Measurements from ENCODE around the gene CNKSR3. TPM values are rescaled to one million over a fixed set of nuclear protein-coding genes. Genes with fewer than 3 reads are reported as not detected.

CNKSR3 gene
- total and polyA plus RNA-seq, 2 of the 8 experiments (the other 6 are each of a cell fraction or from before 2014, with no cell fraction given) = 1.2 to 6.2 TPM

DNA sequence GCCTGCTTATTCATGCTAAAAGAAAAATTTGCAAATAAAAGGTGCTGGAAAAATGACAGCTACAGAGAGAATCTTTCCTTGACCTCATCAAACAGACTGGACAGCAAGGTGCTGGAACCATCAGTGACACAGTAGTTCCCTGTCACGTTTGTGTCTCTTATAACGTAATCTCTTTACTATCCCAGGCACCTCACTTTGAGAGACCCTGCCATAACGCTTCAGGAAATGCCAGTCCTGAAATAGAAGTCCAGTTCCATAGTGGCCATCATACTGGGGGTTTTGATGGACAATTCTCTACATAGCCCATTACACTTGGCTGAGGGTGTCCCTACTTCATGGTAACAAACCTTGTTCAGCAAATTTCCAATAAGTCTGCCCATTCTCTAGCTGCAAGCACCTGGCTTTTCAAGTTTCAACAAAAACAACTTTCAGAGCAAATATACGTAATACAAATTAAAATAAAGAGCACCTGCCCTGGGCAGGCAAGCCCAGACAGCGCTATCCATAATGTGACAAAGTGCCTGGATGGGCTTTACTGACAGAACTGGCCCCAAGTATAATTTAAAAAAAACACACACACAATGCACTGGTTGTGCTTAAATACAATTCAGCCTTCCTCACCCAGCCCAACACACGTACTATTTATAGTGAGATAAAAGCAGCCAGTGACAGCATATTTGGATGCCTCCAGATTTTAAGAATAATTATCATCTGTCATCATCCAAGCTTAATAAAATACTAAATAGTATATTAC lies 38.7 kb downstream of the CNKSR3 start:
- Histone ChIP-seq H4K91ac (replicated peaks; ENCODE audit: insufficient read length, low read length) (no peak overlapping the region), H2BK20ac (ENCODE audit: low read length) (no peak overlapping the region), H3K36me3 (ENCODE audit: control insufficient read depth in 2 of 4, insufficient read depth in 4 of 4, low read length in 3 of 4) (no peaks in the 10 kb centered on the region; a peak in 1 of 8 replicates), H4K20me1 (replicated peaks in 1 of 2; ENCODE audit: control insufficient read depth in 1 of 2, insufficient read depth in 2 of 2, low read length in 2 of 2) (no peaks in the 10 kb centered on the region), H2AK5ac (ENCODE audit: low read depth, low read length) (no peak overlapping the region), H3K56ac (replicated peaks; ENCODE audit: insufficient read length, low read depth, low read length) (no peak overlapping the region), H3K79me2 (ENCODE audit: control insufficient read depth in 1 of 2, insufficient read depth in 2 of 2, low read length in 2 of 2) (no peaks in the 10 kb centered on the region), H3K27me3 (replicated peaks in 1 of 4; ENCODE audit: control insufficient read depth in 3 of 4, extremely low read depth in 1 of 4, insufficient read depth in 3 of 4, low read length in 3 of 4) (no peaks in the 10 kb centered on the region), H3K14ac (ENCODE audit: insufficient read length) (no peak overlapping the region), H2BK15ac (ENCODE audit: low read length) (no peak overlapping the region), H2BK5ac (ENCODE audit: low read depth, low read length) (no peak overlapping the region), H3K18ac (ENCODE audit: extremely low read depth, low read length) (no peak overlapping the region), H3K4me3 (ENCODE audit: extremely low read depth in 1 of 4, insufficient read depth in 2 of 4, low read depth in 3 of 4, low read length in 4 of 4) (no peak overlapping the region), H4K8ac (ENCODE audit: extremely low read depth, insufficient read depth, low read length) (no peak overlapping the region), H3K23me2 (ENCODE audit: low read depth, low read length) (no peaks in the 10 kb centered on the region; the same call in 1 of the 2 replicates), H2BK120ac (replicated peaks; ENCODE audit: low read depth, low read length) (no peak overlapping the region), H3K79me1 (ENCODE audit: low read depth, low read length) (0 out of 2 replicates have a peak, but pooled peaks cover 2% of the 10 kb centered on the region), H3K23ac (ENCODE audit: insufficient read length) (no peak overlapping the region), H3K27ac (ENCODE audit: low read depth, low read length) (no peak overlapping the region), H3K4me1 (replicated peaks in 1 of 4; ENCODE audit: control insufficient read depth in 3 of 4, insufficient read depth in 4 of 4, low read length in 3 of 4) (peaks cover 0 to 3% (median 0%) of the 10 kb centered on the region in 4 experiments; a peak in 2 of 7 replicates), H2BK12ac (ENCODE audit: low read depth, low read length) (no peak overlapping the region), H4K5ac (ENCODE audit: insufficient read length, low read depth, low read length) (no peak overlapping the region), H3K9ac (replicated peaks in 1 of 4; ENCODE audit: extremely low read depth in 1 of 4, low read depth in 3 of 4, low read length in 3 of 4) (no peak overlapping the region), H2AFZ (ENCODE audit: low read length) (no peak overlapping the region), H3K4me2 (ENCODE audit: insufficient read depth in 1 of 2, low read depth in 2 of 2, low read length in 2 of 2) (no peak overlapping the region), H3K9me3 (ENCODE audit: insufficient read depth in 2 of 2, low read depth in 1 of 2, low read length in 1 of 2) (peaks cover 0 to 7% of the 10 kb centered on the region in 2 experiments; a peak in 3 of 4 replicates), H3K4ac (replicated peaks; ENCODE audit: insufficient read length, low read depth, low read length) (no peak overlapping the region)
- TF ChIP-seq TBP (IDR thresholded peaks at IDR 0.05; ENCODE audit: low read depth, low read length) = no peak
- TF ChIP-seq KDM1A (IDR thresholded peaks at IDR 0.05; ENCODE audit: borderline replicate concordance, low read length) = no peak
- TF ChIP-seq JUN (IDR thresholded peaks at IDR 0.05; ENCODE audit: low read depth, low read length) = no peak
- no peak for TF ChIP-seq SRF (IDR thresholded peaks at IDR 0.05; ENCODE audit: low read depth, low read length)
- no peak for TF ChIP-seq KDM4A (IDR thresholded peaks at IDR 0.05; ENCODE audit: low read depth, low read length, severe bottlenecking)
- TF ChIP-seq BACH1 (IDR thresholded peaks at IDR 0.05; ENCODE audit: low read length) = no peak
- ChIA-PET POLR2A (ENCODE audit: partially characterized antibody) (interaction anchor here (0.6 kb wide), 1 partner anchor 59 kb away, joined by 3 read pairs; no protein-coding TSS in a partner anchor), CTCF (ENCODE audit: partially characterized antibody) (interaction anchor here (0.7 to 1.0 kb wide), 3 partner anchors 312 to 1057 kb away, joined by 3 read pairs; no protein-coding TSS in a partner anchor)
- DNase-seq (ENCODE audit: low read depth in 1 of 2, low spot score in 2 of 2) (no peak), FAIRE-seq (no peak)
- WGBS, 2 experiments (ENCODE audit: extremely low coverage in 1 of 2, insufficient coverage in 1 of 2, insufficient read length in 1 of 2, insufficient replicate concordance in 2 of 2, low coverage in 1 of 2, low lambda C conversion rate in 2 of 2, missing lambda C conversion rate in 1 of 2) = 92% methylated on average over 6 of the region's 6 CpGs; no CpG with 5 or more reads in 1 of the 2 experiments
